ENCODE results near the gene BZW1.

DNA sequence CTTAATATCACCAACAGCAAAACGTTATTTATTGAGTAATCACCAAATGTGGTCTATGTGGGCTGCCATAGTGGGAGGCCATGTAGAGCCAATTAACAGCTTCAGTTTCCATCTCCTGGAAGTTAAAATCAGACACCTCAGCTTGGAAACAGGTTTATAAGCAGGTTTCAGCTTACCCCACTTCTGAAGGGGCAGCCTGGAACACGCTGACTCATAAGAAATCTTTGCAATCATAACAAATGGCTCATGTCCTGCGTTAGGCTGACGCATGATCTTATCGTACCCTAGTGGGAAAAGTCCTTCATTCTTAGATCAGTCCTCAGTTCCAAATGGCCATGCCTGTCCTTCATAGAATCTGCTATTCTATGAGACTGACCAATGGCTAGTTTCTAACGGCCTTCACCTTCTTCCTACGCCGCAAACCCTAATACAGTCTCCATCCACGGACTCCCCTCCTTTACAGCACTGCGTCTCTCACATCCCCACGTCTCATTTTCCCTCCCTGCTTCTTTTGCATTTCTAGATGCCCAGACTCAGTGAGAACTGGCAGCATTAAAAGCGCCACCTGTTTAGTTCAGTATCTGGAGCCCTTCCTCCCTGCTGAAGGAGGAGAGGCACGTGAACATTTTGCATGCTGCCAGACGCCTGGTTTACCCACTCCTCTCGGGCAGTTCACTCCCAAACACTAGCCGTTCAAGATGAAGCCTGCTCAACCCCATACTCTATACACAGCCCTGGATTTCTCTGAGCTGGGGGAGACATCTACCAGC, 24.2 kb upstream of the BZW1 start:
- TF ChIP-seq, protein P1, sequence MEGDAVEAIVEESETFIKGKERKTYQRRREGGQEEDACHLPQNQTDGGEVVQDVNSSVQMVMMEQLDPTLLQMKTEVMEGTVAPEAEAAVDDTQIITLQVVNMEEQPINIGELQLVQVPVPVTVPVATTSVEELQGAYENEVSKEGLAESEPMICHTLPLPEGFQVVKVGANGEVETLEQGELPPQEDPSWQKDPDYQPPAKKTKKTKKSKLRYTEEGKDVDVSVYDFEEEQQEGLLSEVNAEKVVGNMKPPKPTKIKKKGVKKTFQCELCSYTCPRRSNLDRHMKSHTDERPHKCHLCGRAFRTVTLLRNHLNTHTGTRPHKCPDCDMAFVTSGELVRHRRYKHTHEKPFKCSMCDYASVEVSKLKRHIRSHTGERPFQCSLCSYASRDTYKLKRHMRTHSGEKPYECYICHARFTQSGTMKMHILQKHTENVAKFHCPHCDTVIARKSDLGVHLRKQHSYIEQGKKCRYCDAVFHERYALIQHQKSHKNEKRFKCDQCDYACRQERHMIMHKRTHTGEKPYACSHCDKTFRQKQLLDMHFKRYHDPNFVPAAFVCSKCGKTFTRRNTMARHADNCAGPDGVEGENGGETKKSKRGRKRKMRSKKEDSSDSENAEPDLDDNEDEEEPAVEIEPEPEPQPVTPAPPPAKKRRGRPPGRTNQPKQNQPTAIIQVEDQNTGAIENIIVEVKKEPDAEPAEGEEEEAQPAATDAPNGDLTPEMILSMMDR (IDR thresholded peaks at IDR 0.05) = no peak
- TF ChIP-seq POLR2A (IDR thresholded peaks at IDR 0.05) = no peak

Data from tibial nerve (tissue), 3 donors.